ENCODE measurements around the gene ARPP19. TPM values are rescaled to one million over a fixed set of nuclear protein-coding genes. Genes with fewer than 3 reads are reported as not detected.
"Not testable (repeated sequence)": the region's sequence is repeated elsewhere in the genome, so short reads cannot be mapped to it uniquely, and the experiment has no call there.

ARPP19 gene
- total RNA-seq, 1 donor, result 133 TPM

GRCh38 chr15:52514482-52514881 lies 54.3 kb downstream of the ARPP19 start:
- H3K4me3 ChIP-seq (ENCODE audit: low read depth, low read length), result no peak overlapping the region
- no peak for TF ChIP-seq CTCF (IDR thresholded peaks at IDR 0.05; ENCODE audit: insufficient read depth, low read depth, low read length)
- no peak for DNase-seq (ENCODE audit: low read depth)

GRCh38 chr15:52512869-52513268 lies 56.0 kb downstream of the ARPP19 start:
- peak; percentile 57 for DNase-seq (ENCODE audit: low read depth)
- not testable (repeated sequence) for H3K4me3 ChIP-seq (ENCODE audit: low read depth, low read length)

- H3K4me3 ChIP-seq (ENCODE audit: low read depth, low read length), result no peak overlapping the region
- TF ChIP-seq CTCF (IDR thresholded peaks at IDR 0.05; ENCODE audit: insufficient read depth, low read depth, low read length), result no peak
- DNase-seq (ENCODE audit: low read depth), result no peak
Measured at GRCh38 chr15:52511084-52511483, 57.7 kb downstream of the ARPP19 start.

GRCh38 chr15:52509500-52510245 lies 59.2 kb downstream of the ARPP19 start:
- DNase-seq (ENCODE audit: low read depth), result no peak
- TF ChIP-seq CTCF (IDR thresholded peaks at IDR 0.05; ENCODE audit: insufficient read depth, low read depth, low read length), result no peak
- H3K4me3 ChIP-seq (ENCODE audit: low read depth, low read length), result no peak overlapping the region

GRCh38 chr15:52506549-52506948 lies 62.3 kb downstream of the ARPP19 start:
- DNase-seq (ENCODE audit: low read depth), result no peak
- TF ChIP-seq CTCF (IDR thresholded peaks at IDR 0.05; ENCODE audit: insufficient read depth, low read depth, low read length), result no peak
- no peak overlapping the region for H3K4me3 ChIP-seq (ENCODE audit: low read depth, low read length)

- no peak for DNase-seq (ENCODE audit: low read depth)
- TF ChIP-seq CTCF (IDR thresholded peaks at IDR 0.05; ENCODE audit: insufficient read depth, low read depth, low read length), result no peak
Measured at GRCh38 chr15:52505151-52505550, 63.7 kb downstream of the ARPP19 start.

GRCh38 chr15:52503788-52504496 lies 64.9 kb downstream of the ARPP19 start:
- DNase-seq (ENCODE audit: low read depth), result no peak
- TF ChIP-seq CTCF (IDR thresholded peaks at IDR 0.05; ENCODE audit: insufficient read depth, low read depth, low read length), result no peak
- no peak overlapping the region for H3K4me3 ChIP-seq (ENCODE audit: low read depth, low read length)

More at GRCh38 chr15:52505151-52505550, 63.7 kb downstream of the ARPP19 start:
- no peak overlapping the region for H3K4me3 ChIP-seq (ENCODE audit: low read depth, low read length)

Measured in fibroblast of villous mesenchyme (primary cell).